ENCODE data around the gene ARHGEF19. TPM values are rescaled to one million over a fixed set of nuclear protein-coding genes. Genes with fewer than 3 reads are reported as not detected.
"Not testable (repeated sequence)": the region's sequence is repeated elsewhere in the genome, so short reads cannot be mapped to it uniquely, and the experiment has no call there.

The ARHGEF19 gene
- total RNA-seq, 2 experiments from 2014 or later: 4.4 to 4.5 TPM

DNA sequence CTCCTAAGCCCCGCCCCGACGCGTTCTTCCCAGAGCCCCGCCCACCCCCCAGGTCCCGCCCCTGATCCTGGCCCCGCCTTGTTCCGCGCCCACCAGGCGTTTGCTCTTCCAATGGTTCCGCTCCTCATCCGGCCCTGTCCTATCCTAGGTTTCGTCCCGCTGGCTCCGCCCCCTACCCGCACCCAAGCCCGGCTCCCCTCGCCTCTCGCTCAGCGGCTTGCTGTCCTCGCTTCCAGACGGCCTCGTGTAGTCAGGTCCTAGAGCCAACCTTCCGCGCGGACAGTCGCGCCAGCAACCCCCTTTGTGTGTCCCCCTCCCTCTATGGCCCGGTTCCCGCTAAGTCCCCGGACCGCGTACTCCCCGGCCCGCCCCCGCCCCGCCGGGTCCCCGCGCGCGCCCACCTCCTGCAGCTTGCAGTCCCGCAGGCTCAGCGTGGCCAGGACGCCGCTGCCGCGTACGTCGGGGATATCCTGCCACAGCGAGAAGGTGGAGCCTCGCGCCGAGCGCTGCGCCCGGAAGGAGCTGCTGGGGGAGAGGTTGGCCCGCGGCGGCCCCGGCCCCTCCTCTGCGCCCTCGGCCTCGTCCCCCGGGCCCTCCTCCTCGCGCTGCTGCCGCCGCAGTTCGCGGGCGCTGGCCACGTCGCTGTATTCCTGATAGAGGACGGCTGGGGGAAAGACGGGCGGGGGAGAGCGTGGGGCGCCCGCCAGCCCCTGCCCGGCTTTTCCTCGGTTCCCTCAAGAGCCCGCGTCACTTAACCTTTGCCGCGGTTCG lies 5.7 kb downstream of the ARHGEF19 start:
- Mint-ChIP-seq H3K27me3 (no peaks in the 10 kb centered on the region), H3K36me3 (peaks cover 4% of the 10 kb centered on the region), H3K4me1 (peaks cover 3% of the 10 kb centered on the region), H3K27ac (peak overlapping the region; percentile 89), H3K4me3 (peak overlapping the region; percentile 80), H3K9me3 (no peaks in the 10 kb centered on the region)
- DNase-seq: peak; percentile 94

DNA sequence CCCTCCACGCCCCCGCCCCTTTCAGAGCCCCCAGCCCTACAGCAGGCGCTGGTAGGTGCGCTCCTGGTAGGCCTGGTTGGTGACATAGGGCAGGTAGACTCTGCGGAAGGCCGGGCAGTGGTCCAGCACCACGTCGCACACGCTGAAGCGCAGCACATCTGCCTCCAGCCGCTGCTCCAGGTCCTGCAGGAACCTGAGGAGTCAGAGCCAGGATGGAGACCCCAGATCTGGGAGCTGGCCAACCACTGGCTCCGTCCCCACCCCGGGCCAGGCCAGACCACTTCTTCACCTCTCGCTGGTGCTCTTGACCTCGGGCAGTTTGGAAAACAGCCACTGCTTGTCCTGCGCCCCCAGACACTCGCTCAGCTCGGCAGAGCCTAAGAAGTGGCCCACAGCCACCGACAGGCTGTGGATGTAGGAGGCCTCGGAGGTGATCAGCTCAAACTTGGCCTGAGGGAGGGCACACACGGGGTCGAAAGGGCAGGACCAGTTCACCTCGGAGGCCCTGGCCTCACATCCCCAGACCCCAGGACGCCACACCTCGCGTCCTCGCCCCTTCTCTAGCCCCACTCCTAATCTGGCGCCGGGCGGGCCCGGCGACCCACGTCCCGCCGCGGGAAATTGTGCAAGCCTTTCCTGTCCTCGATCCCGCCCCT lies 6.4 kb downstream of the ARHGEF19 start:
- peak overlapping the region; percentile 84 for H3K27ac Mint-ChIP-seq
- no peaks in the 10 kb centered on the region for H3K27me3 Mint-ChIP-seq
- H3K9me3 Mint-ChIP-seq: no peaks in the 10 kb centered on the region
- H3K4me3 Mint-ChIP-seq: peak overlapping the region; percentile 80
- DNase-seq: no peak
- H3K36me3 Mint-ChIP-seq: peaks cover 4% of the 10 kb centered on the region
- H3K4me1 Mint-ChIP-seq: peaks cover 3% of the 10 kb centered on the region

DNA sequence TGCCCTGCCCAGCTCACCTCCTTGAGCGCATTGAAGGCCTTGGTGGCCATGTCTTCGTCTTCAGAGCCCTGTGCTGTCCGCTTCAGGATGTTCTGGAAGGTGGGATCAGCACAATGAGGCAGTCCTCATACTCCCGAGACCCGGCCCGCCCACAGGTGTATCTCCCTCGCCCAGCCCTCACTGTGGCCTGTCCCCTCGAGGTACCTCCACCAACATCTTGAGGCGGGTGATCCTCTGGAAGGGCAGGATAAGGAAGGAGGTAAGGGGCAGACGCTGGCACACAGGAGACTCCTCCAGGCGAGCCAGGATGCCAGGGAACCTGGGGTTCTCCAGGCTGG lies 7.1 kb downstream of the ARHGEF19 start:
- H3K9me3 Mint-ChIP-seq: no peaks in the 10 kb centered on the region
- no peaks in the 10 kb centered on the region for H3K27me3 Mint-ChIP-seq
- H3K27ac Mint-ChIP-seq: no peak overlapping the region
- H3K4me3 Mint-ChIP-seq: no peak overlapping the region
- DNase-seq: no peak
- peaks cover 3% of the 10 kb centered on the region for H3K4me1 Mint-ChIP-seq
- peaks cover 4% of the 10 kb centered on the region for H3K36me3 Mint-ChIP-seq

DNA sequence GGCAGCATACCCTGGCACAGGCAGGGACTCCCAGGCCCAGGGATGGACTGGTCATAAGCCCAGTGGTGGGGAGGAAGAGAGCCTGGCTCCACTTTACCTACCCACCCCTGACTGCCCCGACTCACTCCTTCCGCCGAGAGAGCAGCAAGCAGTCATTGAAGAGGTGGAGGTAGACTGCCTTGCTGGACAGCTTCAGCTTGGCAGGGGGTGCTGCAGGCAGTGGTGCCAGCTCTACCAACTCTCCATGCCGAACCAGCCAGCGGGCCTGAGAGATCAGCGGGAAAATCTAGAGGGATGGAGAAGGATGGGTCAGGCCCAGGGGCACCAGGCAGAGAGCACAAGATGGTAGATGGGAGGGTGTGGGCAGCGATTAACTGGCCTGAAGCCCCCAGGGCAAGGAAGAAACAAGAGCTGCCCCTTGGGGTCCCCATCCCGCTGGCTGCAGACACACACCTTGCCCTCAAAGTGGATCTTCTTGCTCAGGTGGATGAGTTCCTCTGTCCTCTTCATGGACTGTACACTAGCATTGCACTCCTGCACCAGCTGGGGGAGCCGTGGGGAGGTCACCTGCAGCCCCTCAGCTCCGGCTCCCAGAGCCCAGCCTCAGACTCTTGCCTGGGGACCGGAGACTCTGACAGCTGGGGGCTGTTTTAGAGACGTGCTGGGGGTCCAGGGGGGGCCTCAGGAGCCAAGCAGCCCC lies 7.7 kb downstream of the ARHGEF19 start:
- H3K27me3 Mint-ChIP-seq: no peaks in the 10 kb centered on the region
- H3K4me3 Mint-ChIP-seq: no peak overlapping the region

DNA sequence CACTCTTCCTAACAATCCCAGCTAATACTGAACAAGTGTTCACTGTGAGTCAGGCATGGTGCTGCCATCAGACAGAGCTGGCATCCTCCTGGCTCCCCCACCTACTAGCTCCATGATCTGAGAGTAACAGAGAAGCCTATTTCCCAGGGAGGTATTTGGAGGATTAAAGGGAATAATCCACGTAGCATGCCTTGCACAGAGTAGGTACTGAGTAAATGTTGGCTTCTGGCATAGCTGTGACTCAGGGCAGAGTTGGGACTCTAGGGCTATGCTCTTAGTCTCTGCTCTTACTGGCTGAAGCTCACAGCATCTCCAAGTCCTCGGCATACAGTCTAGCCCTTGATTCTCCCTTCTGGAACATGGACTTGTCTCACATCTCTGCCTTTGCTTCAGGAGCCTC lies 8.2 kb downstream of the ARHGEF19 start:
- Mint-ChIP-seq H3K9me3 (no peaks in the 10 kb centered on the region), H3K27ac (no peak overlapping the region), H3K4me1 (peaks cover 3% of the 10 kb centered on the region), H3K36me3 (peaks cover 4% of the 10 kb centered on the region), H3K4me3 (no peak overlapping the region), H3K27me3 (no peaks in the 10 kb centered on the region)
- no peak for DNase-seq

More for the DNA sequence above, 7.7 kb downstream of the ARHGEF19 start:
- peak; percentile 52 for DNase-seq
- peaks cover 3% of the 10 kb centered on the region for H3K4me1 Mint-ChIP-seq
- peaks cover 4% of the 10 kb centered on the region for H3K36me3 Mint-ChIP-seq
- no peak overlapping the region for H3K27ac Mint-ChIP-seq
- no peaks in the 10 kb centered on the region for H3K9me3 Mint-ChIP-seq

DNA sequence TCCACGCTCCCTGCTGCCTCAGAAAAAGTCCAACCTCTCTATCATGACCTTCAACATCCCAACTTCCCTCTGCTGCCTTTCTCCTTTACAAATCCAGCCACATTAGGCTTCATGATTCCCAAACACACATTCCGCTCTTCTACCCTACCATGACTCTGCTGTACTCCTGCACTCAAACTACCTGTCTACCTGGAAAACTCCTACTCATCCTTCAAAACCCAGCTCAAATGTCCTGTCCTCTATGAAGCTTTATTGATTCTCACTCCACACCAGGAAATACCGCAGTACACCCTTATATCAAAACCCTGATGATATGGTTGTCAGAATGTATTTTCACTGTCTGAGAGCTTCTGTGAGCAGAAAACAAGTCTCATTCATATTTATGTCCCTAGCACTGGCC lies 8.9 kb downstream of the ARHGEF19 start:
- Mint-ChIP-seq H3K9me3 (no peaks in the 10 kb centered on the region), H3K4me1 (peaks cover 8% of the 10 kb centered on the region), H3K4me3 (no peak overlapping the region), H3K27me3 (no peaks in the 10 kb centered on the region), H3K27ac (no peak overlapping the region), H3K36me3 (peaks cover 4% of the 10 kb centered on the region)
- no peak for DNase-seq

DNA sequence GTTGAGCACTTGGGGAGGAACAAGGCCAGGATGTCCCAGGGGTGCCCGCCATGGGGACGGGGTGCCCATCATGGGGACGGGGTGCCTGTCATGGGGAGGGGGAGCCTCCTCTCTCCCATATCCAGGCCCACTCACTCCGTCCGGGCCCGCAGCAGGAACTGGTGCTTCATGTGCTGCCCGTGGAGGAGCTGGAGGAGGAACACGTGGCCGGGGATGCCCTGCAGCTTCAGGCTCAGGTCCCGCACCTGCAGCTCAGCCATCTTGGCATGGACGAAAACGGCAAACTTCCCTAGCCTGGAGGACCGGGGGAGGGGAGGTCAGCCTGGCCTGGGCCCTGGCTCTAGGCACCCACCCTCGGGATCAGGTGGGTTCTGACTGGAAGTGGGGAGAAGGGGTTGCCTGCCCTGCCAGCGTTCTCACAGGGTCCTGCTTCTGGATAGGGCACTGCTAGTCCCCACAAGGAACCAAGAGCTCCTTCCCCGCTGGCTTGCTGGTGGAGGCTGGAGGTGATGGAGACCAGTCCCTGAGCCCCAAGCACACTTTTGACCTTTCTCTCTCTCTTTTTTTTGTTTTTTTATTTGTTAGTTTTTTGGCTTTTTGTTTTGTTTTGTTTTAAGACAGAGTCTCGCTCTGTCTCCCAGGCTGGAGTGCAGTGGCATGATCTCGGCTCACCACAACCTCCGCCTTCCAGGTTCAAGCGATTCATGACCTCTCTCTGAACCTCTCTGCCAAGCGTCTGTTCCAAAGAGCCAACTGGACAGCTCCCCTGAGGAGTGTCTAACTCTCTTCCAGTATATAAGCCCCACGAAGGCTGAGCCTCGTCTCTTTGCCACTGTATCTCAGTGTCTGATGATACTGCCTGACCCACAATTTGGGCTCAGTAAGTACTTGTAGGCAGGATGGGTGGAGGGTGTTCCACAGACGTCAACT lies 9.9 kb downstream of the ARHGEF19 start:
- Mint-ChIP-seq H3K4me3 (no peak overlapping the region), H3K4me1 (peaks cover 9% of the 10 kb centered on the region), H3K9me3 (no peaks in the 10 kb centered on the region), H3K36me3 (peaks cover 4% of the 10 kb centered on the region), H3K27me3 (no peaks in the 10 kb centered on the region), H3K27ac (no peak overlapping the region)
- no peak for DNase-seq

DNA sequence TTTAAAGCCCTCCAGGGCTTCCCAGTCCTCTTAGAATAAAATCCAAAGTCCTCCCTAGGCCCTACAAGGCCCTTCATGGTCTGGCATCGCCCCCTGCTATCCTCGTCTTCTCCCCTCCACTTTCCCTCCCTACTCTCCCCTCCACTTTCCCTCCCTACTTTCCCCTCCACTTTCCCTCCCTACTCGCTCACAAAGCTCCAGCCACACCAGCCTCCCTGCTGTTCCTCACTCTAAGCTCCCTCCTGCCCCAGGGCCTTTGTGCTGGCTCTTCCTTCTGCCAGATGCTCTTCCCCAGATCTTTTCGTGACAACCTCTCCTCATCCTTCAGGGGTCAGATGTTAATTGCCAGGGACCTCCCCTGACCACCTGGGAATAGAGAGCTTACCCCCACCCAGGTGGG lies 12.8 kb downstream of the ARHGEF19 start:
- peaks cover 6% of the 10 kb centered on the region for H3K36me3 Mint-ChIP-seq
- peaks cover 6% of the 10 kb centered on the region for H3K4me1 Mint-ChIP-seq
- H3K27ac Mint-ChIP-seq: no peak overlapping the region
- no peak overlapping the region for H3K4me3 Mint-ChIP-seq
- no peaks in the 10 kb centered on the region for H3K27me3 Mint-ChIP-seq
- H3K9me3 Mint-ChIP-seq: no peaks in the 10 kb centered on the region
- DNase-seq: no peak

DNA sequence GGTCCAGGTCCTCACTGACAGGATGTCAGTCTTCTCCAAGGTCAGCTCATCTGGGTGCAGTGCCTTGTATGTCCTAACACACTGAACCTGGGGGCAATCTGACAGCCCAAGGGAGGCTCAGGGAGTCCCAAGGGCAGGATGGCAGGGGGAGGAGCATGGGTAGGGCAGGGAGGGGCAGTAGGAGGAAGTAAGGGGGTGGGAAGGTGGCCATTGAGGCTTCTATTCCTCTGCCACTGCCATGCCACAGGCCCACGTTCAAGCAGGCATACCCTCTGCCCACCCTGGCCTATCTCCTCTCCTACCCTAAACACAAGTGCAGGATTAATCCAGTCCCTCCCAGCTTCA lies 13.3 kb downstream of the ARHGEF19 start:
- Mint-ChIP-seq H3K36me3 (peaks cover 4% of the 10 kb centered on the region), H3K9me3 (no peaks in the 10 kb centered on the region), H3K27me3 (no peaks in the 10 kb centered on the region), H3K4me3 (no peak overlapping the region), H3K27ac (peak overlapping the region; percentile 38), H3K4me1 (peaks cover 6% of the 10 kb centered on the region)
- DNase-seq: no peak

DNA sequence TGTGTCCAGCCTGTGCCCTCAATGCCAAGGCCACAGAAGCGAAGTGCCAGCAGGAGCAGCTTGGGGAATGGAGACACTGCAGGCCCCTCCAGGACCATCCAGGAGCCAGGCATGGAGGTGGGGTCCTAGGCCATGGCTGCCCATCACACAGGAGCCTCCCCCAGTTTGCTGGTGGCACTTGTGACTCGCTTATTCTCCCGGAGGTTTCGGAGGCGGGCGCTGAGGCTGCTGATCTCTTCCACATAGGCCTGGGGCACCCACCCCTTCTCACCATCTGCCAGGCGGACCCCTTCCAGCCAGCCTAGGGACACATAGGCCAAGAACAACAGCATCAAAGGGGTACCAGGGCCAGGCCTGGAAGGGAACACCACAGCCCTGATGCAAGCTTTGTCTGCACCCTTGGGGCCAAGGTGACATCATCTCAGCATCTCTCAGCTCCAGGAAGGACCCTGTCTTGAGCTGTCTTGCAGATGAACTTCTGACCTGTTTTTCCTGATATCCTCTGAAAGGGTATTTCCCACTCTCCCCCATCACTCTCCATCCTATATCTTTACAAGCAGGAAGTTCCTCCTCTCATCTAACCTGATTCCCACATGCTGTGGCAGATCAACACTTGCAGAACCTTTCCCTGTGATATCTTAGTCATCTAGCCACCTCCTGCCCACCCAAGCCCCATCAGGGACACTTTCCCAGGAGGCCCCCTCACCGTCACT lies 13.9 kb downstream of the ARHGEF19 start:
- no peaks in the 10 kb centered on the region for H3K27me3 Mint-ChIP-seq
- H3K4me3 Mint-ChIP-seq: no peak overlapping the region
- H3K27ac Mint-ChIP-seq: peak overlapping the region; percentile 38
- peaks cover 4% of the 10 kb centered on the region for H3K36me3 Mint-ChIP-seq
- no peak for DNase-seq
- H3K9me3 Mint-ChIP-seq: no peaks in the 10 kb centered on the region
- H3K4me1 Mint-ChIP-seq: peaks cover 6% of the 10 kb centered on the region

DNA sequence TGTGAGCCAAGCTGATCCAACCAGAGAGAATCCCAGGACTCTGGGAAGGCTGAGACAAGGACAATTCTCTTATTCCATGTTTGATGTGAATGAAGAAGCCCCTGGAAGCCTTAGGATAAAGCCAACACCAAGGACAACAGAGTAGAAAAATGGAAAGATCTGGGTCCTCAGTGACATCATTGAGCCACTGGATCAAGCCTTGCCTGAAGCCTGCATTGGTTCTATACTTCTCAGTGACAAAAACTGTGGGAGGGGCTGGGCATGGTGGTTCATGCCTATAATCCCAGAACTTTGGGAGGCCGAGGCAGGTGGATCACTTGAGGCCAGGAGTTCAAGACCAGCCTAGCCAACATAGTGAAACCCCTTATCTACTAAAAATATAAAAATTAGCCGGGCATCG lies 15.6 kb downstream of the ARHGEF19 start:
- Mint-ChIP-seq H3K27me3 (no peaks in the 10 kb centered on the region), H3K4me3 (no peak overlapping the region), H3K36me3 (peaks cover 2% of the 10 kb centered on the region), H3K9me3 (no peaks in the 10 kb centered on the region), H3K4me1 (peaks cover 6% of the 10 kb centered on the region), H3K27ac (no peak overlapping the region)
- DNase-seq: no peak

DNA sequence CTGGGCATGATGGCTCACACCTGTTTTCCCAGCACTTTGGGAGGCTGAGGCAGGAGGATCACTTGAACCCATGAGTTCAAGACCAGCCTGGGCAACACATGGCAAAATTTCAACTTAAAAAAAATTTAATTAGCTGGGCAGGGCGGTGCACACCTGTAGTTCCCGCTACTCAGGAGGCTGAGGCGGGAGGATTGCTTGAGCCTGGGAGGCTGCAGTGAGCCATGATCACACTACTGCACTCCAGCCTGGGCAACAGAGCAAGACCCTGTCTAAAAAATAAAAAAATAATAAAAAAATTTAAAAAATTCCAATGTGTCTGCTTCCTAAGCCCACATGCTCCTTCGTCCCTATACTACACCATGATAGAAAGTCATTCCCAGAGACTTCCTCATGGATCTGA lies 16.3 kb downstream of the ARHGEF19 start:
- H3K27me3 Mint-ChIP-seq, H3K36me3 Mint-ChIP-seq, DNase-seq, H3K4me1 Mint-ChIP-seq, H3K9me3 Mint-ChIP-seq, H3K27ac Mint-ChIP-seq, H3K4me3 Mint-ChIP-seq: not testable (repeated sequence)

DNA sequence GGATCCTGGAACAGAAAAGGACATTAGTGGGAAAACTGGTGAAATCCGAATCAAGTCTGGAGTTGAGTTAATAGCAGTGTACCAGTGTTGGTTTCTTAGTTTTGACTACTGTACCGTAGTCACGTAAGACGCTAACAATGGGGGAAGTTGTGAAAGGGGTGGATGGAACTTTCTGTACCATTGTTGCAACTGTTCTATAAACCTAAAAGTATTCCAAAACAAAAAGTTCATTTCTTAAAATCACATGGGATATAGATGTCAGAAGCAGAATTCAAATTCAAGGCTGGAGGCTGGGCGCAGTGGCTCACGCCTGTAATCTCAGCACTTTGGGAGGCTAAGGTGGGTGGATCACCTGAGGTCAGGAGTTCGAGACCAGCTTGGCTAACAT lies 16.9 kb downstream of the ARHGEF19 start:
- Mint-ChIP-seq H3K27me3 (no peaks in the 10 kb centered on the region), H3K27ac (no peak overlapping the region), H3K4me3 (no peak overlapping the region), H3K9me3 (no peaks in the 10 kb centered on the region), H3K4me1 (peaks cover 6% of the 10 kb centered on the region), H3K36me3 (peaks cover 2% of the 10 kb centered on the region)
- no peak for DNase-seq

DNA sequence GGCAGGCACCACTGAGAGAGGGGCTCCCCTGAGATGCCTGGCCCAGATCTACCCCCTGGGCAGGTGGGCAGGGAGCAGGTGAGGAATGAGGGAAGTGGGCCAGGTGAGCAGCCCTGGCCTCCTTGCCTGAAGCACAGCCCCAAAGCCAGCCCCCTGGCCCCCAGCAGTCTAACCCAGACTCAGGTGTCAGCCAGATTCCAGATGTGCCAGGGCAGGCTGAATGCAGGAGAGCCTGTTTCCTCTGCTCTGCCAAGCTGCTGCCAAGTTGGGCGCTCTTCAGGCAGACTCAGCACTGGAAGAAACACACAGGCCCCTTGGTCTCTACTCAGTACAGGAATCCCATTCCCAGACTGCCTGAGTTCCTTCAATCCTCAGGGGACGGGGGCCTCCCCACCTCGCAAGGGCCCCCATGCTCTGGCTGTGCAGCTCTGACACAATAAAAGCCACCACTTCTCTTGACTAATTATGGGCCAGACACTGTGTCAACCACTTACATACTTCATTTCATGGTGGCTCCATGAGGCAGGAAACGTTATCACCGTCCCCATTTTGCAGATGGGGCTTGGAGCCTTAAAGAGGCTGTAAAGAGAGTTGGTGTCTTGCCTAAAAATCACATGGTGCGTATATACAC lies 20.4 kb downstream of the ARHGEF19 start:
- no peak overlapping the region for H3K4me3 Mint-ChIP-seq
- peaks cover 15% of the 10 kb centered on the region for H3K27me3 Mint-ChIP-seq
- peaks cover 2% of the 10 kb centered on the region for H3K36me3 Mint-ChIP-seq
- no peak overlapping the region for H3K27ac Mint-ChIP-seq
- no peaks in the 10 kb centered on the region for H3K4me1 Mint-ChIP-seq
- no peak for DNase-seq
- H3K9me3 Mint-ChIP-seq: no peaks in the 10 kb centered on the region

Measured in activated naive CD8-positive, alpha-beta T cell treated with anti-CD3 and anti-CD28 coated beads for 36 hours (primary cell).